ENCODE results near the gene S100A12. TPM values are rescaled to one million over a fixed set of nuclear protein-coding genes. Genes with fewer than 3 reads are reported as not detected.

The S100A12 gene
- total RNA-seq, 1 donor = not detected

- H3K79me2 ChIP-seq (ENCODE audit: insufficient read depth, low read length) = no peaks in the 10 kb centered on the region
- TF ChIP-seq, protein P1, sequence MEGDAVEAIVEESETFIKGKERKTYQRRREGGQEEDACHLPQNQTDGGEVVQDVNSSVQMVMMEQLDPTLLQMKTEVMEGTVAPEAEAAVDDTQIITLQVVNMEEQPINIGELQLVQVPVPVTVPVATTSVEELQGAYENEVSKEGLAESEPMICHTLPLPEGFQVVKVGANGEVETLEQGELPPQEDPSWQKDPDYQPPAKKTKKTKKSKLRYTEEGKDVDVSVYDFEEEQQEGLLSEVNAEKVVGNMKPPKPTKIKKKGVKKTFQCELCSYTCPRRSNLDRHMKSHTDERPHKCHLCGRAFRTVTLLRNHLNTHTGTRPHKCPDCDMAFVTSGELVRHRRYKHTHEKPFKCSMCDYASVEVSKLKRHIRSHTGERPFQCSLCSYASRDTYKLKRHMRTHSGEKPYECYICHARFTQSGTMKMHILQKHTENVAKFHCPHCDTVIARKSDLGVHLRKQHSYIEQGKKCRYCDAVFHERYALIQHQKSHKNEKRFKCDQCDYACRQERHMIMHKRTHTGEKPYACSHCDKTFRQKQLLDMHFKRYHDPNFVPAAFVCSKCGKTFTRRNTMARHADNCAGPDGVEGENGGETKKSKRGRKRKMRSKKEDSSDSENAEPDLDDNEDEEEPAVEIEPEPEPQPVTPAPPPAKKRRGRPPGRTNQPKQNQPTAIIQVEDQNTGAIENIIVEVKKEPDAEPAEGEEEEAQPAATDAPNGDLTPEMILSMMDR (IDR thresholded peaks at IDR 0.05; ENCODE audit: extremely low read depth, low read depth, low read length) = no peak
- H3K4me3 ChIP-seq (ENCODE audit: insufficient read depth, low read length) = no peak overlapping the region
- no peaks in the 10 kb centered on the region for H4K20me1 ChIP-seq (ENCODE audit: insufficient read depth, low read length)
- H3K4me1 ChIP-seq (ENCODE audit: insufficient read depth, low read length) = no peaks in the 10 kb centered on the region
- H3K36me3 ChIP-seq (ENCODE audit: insufficient read depth, low read length) = no peaks in the 10 kb centered on the region
- H3K9me3 ChIP-seq (ENCODE audit: low read depth, low read length) = no peaks in the 10 kb centered on the region
- H2AFZ ChIP-seq (ENCODE audit: low read length) = no peak overlapping the region
- no peak for DNase-seq (ENCODE audit: insufficient read length, low spot score, missing footprints)
- H3K27ac ChIP-seq (ENCODE audit: low read depth, low read length) = no peak overlapping the region
- peaks cover 25% of the 10 kb centered on the region for H3K27me3 ChIP-seq (ENCODE audit: insufficient read depth, low read length)
- no peak overlapping the region for H3K4me2 ChIP-seq (ENCODE audit: insufficient read depth, low read length)
These were observed 31.4 kb downstream of the S100A12 start for GRCh38 chr1:153343811-153344717.

GRCh38 chr1:153343040-153343681, 32.3 kb downstream of the S100A12 start:
- no peaks in the 10 kb centered on the region for H3K36me3 ChIP-seq (ENCODE audit: insufficient read depth, low read length)
- no peaks in the 10 kb centered on the region for H3K9me3 ChIP-seq (ENCODE audit: low read depth, low read length)
- H3K79me2 ChIP-seq (ENCODE audit: insufficient read depth, low read length) = no peaks in the 10 kb centered on the region
- H3K27ac ChIP-seq (ENCODE audit: low read depth, low read length) = no peak overlapping the region
- TF ChIP-seq, protein P1 (IDR thresholded peaks at IDR 0.05; ENCODE audit: extremely low read depth, low read depth, low read length) = no peak
- no peaks in the 10 kb centered on the region for H3K4me1 ChIP-seq (ENCODE audit: insufficient read depth, low read length)
- peaks cover 18% of the 10 kb centered on the region for H3K27me3 ChIP-seq (ENCODE audit: insufficient read depth, low read length)
- DNase-seq (ENCODE audit: insufficient read length, low spot score, missing footprints) = no peak
- no peak overlapping the region for H3K4me2 ChIP-seq (ENCODE audit: insufficient read depth, low read length)
- H3K4me3 ChIP-seq (ENCODE audit: insufficient read depth, low read length) = no peak overlapping the region
- no peaks in the 10 kb centered on the region for H4K20me1 ChIP-seq (ENCODE audit: insufficient read depth, low read length)
- no peak overlapping the region for H2AFZ ChIP-seq (ENCODE audit: low read length)

GRCh38 chr1:153342178-153342577, 33.2 kb downstream of the S100A12 start:
- no peak overlapping the region for H3K4me3 ChIP-seq (ENCODE audit: insufficient read depth, low read length)
- no peak overlapping the region for H3K27ac ChIP-seq (ENCODE audit: low read depth, low read length)
- no peaks in the 10 kb centered on the region for H3K36me3 ChIP-seq (ENCODE audit: insufficient read depth, low read length)
- H4K20me1 ChIP-seq (ENCODE audit: insufficient read depth, low read length) = no peaks in the 10 kb centered on the region
- no peak for DNase-seq (ENCODE audit: insufficient read length, low spot score, missing footprints)
- H3K27me3 ChIP-seq (ENCODE audit: insufficient read depth, low read length) = peaks cover 15% of the 10 kb centered on the region
- H2AFZ ChIP-seq (ENCODE audit: low read length) = no peak overlapping the region
- H3K4me2 ChIP-seq (ENCODE audit: insufficient read depth, low read length) = no peak overlapping the region
- TF ChIP-seq, protein P1 (IDR thresholded peaks at IDR 0.05; ENCODE audit: extremely low read depth, low read depth, low read length) = no peak
- no peaks in the 10 kb centered on the region for H3K4me1 ChIP-seq (ENCODE audit: insufficient read depth, low read length)
- no peaks in the 10 kb centered on the region for H3K9me3 ChIP-seq (ENCODE audit: low read depth, low read length)
- no peaks in the 10 kb centered on the region for H3K79me2 ChIP-seq (ENCODE audit: insufficient read depth, low read length)

DNA sequence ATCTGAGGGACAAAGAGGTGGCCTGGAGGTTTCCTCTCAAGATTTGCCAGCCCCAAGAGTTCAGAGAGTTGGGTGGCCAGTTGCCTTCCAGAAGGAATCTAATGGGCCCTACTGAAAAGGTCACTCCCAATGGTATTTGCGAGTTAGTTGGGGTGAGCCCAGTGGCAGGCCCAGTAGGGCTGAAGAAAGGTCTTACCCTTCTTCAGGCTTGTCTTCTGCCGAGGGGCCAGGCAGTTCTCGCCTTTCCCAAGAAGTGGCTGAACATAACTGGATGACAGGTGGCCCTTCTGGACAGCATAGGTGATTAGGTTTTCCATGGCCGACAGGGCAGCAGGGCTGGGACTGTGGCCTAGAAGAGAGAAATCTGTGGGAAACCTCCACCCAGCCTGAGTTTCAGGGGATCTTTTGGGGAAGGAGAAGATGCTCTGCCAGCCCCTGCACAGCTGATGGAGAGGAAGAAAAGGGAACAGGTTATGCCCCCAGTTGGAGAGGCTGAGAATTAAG, 33.9 kb downstream of the S100A12 start:
- Histone ChIP-seq H3K27ac (ENCODE audit: low read depth, low read length) (no peak overlapping the region), H3K4me3 (ENCODE audit: insufficient read depth, low read length) (no peak overlapping the region), H3K9me3 (ENCODE audit: low read depth, low read length) (no peaks in the 10 kb centered on the region), H3K27me3 (ENCODE audit: insufficient read depth, low read length) (peaks cover 12% of the 10 kb centered on the region), H3K4me2 (ENCODE audit: insufficient read depth, low read length) (no peak overlapping the region), H3K79me2 (ENCODE audit: insufficient read depth, low read length) (no peaks in the 10 kb centered on the region), H2AFZ (ENCODE audit: low read length) (no peak overlapping the region), H3K4me1 (ENCODE audit: insufficient read depth, low read length) (no peaks in the 10 kb centered on the region), H4K20me1 (ENCODE audit: insufficient read depth, low read length) (no peaks in the 10 kb centered on the region), H3K36me3 (ENCODE audit: insufficient read depth, low read length) (no peaks in the 10 kb centered on the region)
- DNase-seq (ENCODE audit: insufficient read length, low spot score, missing footprints) = no peak
- TF ChIP-seq, protein P1 (IDR thresholded peaks at IDR 0.05; ENCODE audit: extremely low read depth, low read depth, low read length) = no peak

Measured in osteoblast (primary cell).